Germinal center (tissue), 1 donor: ENCODE measurements around the gene LTBP1.
A peak's percentile ranks its signal among the peaks of the same experiment; 100 is the strongest.
"Not testable (repeated sequence)": the region's sequence is repeated elsewhere in the genome, so short reads cannot be mapped to it uniquely, and the experiment has no call there.

Experiments
- DNase-seq: peaks from one replicate; pipeline ENCODE4 v3.0.0; 2012; ENCODE audit warnings: mixed read lengths, low spot score

Gene LTBP1

GRCh38 chr2:33433279-33434235, 486.8 kb downstream of the LTBP1 start:
- no peak for DNase-seq

GRCh38 chr2:33435518-33435917, 488.8 kb downstream of the LTBP1 start:
- no peak for DNase-seq

GRCh38 chr2:33436083-33436482, 489.3 kb downstream of the LTBP1 start:
- no peak for DNase-seq

DNA sequence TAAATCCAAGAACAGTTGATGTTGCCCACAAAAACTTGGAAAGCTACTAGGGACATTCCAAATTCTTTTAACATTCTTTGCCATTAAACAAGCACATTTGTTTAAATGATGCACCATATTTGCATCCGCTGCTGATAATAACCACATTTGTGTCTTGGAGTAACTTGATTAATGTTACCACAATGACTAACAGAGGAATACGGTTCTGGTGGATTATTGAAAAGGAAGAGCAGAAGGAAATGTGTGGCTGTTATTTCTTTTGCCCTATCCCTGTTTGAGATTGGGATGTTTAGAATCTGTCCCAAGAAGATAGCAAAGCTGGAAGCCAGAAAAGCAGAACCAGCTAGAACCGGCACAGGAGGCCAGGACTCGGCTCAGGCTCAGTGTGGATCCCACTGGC, 490.5 kb downstream of the LTBP1 start:
- DNase-seq = no peak

GRCh38 chr2:33437815-33438214, 491.1 kb downstream of the LTBP1 start:
- no peak for DNase-seq

- peak; percentile 52 for DNase-seq
Observed at GRCh38 chr2:33441235-33441810, 494.6 kb downstream of the LTBP1 start.

DNA sequence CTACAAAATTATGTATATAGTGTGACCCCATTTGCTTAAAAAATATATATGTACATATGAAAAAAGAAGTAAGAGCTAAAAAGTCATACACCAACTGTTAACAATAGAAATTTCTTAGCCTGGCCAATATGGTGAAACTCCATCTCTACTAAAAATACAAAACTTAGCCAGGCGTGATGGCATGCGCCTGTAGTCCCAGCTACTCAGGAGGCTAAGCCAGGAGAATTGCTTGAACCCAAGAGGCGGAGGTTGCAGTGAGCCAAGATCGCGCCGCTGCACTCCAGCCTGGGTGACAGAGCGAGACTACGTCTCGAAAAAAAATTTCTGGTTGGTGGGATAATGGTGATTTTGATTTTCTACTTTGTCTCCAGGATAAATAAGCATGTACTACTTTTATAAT, 495.3 kb downstream of the LTBP1 start:
- not testable (repeated sequence) for DNase-seq

GRCh38 chr2:33442528-33443079, 495.9 kb downstream of the LTBP1 start:
- DNase-seq = no peak

GRCh38 chr2:33443274-33443829, 496.6 kb downstream of the LTBP1 start:
- no peak for DNase-seq

GRCh38 chr2:33444967-33445366, 498.2 kb downstream of the LTBP1 start:
- DNase-seq = no peak

- no peak for DNase-seq
Observed at GRCh38 chr2:33448220-33448899, 501.6 kb downstream of the LTBP1 start.
